K562 (cell line): ENCODE measurements around the gene POU2F3. TPM values are rescaled to one million over a fixed set of nuclear protein-coding genes. Genes with fewer than 3 reads are reported as not detected.

Experiments used
- ATAC-seq: fragments of 200-7000 bp; cut with Tn5 transposase; 3 replicates; pipeline ENCODE4 v1.9.1; 2020; ENCODE audit warnings: moderate library complexity
- BruUV-seq: library from RNA; stranded (reverse); fragments of 400-500 nt; replicated peaks from 2 replicates; lab custom pipeline; 2021; lab: Mats Ljungman, UMichigan
- CTCF ChIA-PET: fragments of 300-600 bp; formaldehyde crosslinking; extraction: SDS; loops from one replicate; lab custom pipeline; 2021; ENCODE audit warnings: low intra/inter-chr PET ratio; lab: Yijun Ruan, JAX
- POLR2A ChIA-PET: fragments of 300-600, 350-650 bp; sonication (Branson Sonifier 250); formaldehyde crosslinking; extraction: SDS; loops from one replicate; lab custom pipeline; 2021; ENCODE audit warnings: antibody characterized with exemption, inconsistent platforms; lab: Yijun Ruan, JAX
- DNase-seq, 4 experiments: peaks; one replicate each; pipeline versions ENCODE4 v3.0.0 to v3.0.0-alpha.2; 2011 to 2018; ENCODE audit warnings: low spot score in 3 of 4, mixed read lengths in 3 of 4; ENCODE audit errors: extremely low read depth in 1 of 4
- FAIRE-seq: peaks from 2 replicates; lab custom pipeline; 2011; peaks lifted over from hg19 to GRCh38; lab: Jason Lieb, UNC
- H2AFZ ChIP-seq: 2 replicates; pipeline ENCODE4 v1.6.0; 2011; ENCODE audit warnings: low read depth, low read length, control low read depth, inconsistent platforms
- H3K27ac ChIP-seq: fragments of 200-600 bp; 3 replicates; pipeline ENCODE4 v1.8.0; 2011; ENCODE audit warnings: low read depth, mild to moderate bottlenecking, control low read depth, inconsistent platforms, low read length, moderate library complexity, mixed read lengths; ENCODE audit errors: extremely low read depth
- H3K27me3 ChIP-seq, 2 experiments: fragments of 300-600 bp in 1 of 2; 2 replicates in 1 of 2; 3 replicates in 1 of 2; pipeline versions ENCODE4 v1.6.0 to v1.8.0; 2011; ENCODE audit warnings: inconsistent platforms in 2 of 2, low read length in 2 of 2, mild to moderate bottlenecking in 1 of 2, mixed read lengths in 1 of 2, moderate library complexity in 1 of 2; ENCODE audit not compliant: control insufficient read depth in 2 of 2, insufficient read depth in 2 of 2
- H3K36me3 ChIP-seq: fragments of 300-600 bp; 3 replicates; pipeline ENCODE4 v1.8.0; 2011; ENCODE audit warnings: mild to moderate bottlenecking, low read length, inconsistent platforms; ENCODE audit not compliant: control insufficient read depth, insufficient read depth
- H3K4me1 ChIP-seq, 2 experiments: fragments of 200-600 bp in 1 of 2; replicated peaks in 1 of 2; 2 replicates in 1 of 2; 3 replicates in 1 of 2; pipeline versions ENCODE4 v1.5.1 to v1.8.0; 2011; ENCODE audit warnings: inconsistent platforms in 2 of 2, low read length in 2 of 2, mild to moderate bottlenecking in 1 of 2, mixed read lengths in 1 of 2, moderate library complexity in 1 of 2; ENCODE audit not compliant: control insufficient read depth in 2 of 2, insufficient read depth in 2 of 2
- H3K4me2 ChIP-seq: 2 replicates; pipeline ENCODE4 v1.6.1; 2011; ENCODE audit warnings: low read length, control low read depth, inconsistent platforms, mixed read lengths; ENCODE audit not compliant: insufficient read depth
- H3K4me3 ChIP-seq: fragments of 200-600 bp; sonication (generic), shearing (Covaris generic); 2 replicates; pipeline ENCODE4 v1.5.1; 2016; ENCODE audit warnings: control low read depth, inconsistent platforms
- H3K79me2 ChIP-seq: fragments of 200-600 bp; 3 replicates; pipeline ENCODE4 v1.8.0; 2011; ENCODE audit warnings: low read length, inconsistent platforms; ENCODE audit not compliant: control insufficient read depth, insufficient read depth
- H3K9ac ChIP-seq, 2 experiments: 2 replicates each; pipeline versions ENCODE4 v1.6.0 to v1.6.1; 2011; ENCODE audit warnings: low read depth in 2 of 2, low read length in 2 of 2, control low read depth in 1 of 2, inconsistent platforms in 1 of 2, mild to moderate bottlenecking in 1 of 2, mixed read lengths in 1 of 2; ENCODE audit not compliant: insufficient read depth in 1 of 2
- H3K9me1 ChIP-seq: one replicate; pipeline ENCODE4 v1.6.0; 2011; ENCODE audit warnings: inconsistent platforms, mild to moderate bottlenecking, low read length, moderate library complexity; ENCODE audit not compliant: control insufficient read depth, insufficient read depth
- H3K9me3 ChIP-seq: replicated peaks from 2 replicates; pipeline ENCODE4 v1.5.1; 2011; ENCODE audit warnings: low read depth, low read length, inconsistent platforms; ENCODE audit not compliant: control insufficient read depth, insufficient read depth
- H4K20me1 ChIP-seq: replicated peaks from 2 replicates; pipeline ENCODE4 v1.6.1; 2011; ENCODE audit warnings: low read length, inconsistent platforms, mixed read lengths; ENCODE audit not compliant: control insufficient read depth, insufficient read depth
- ARID3A ChIP-seq: IDR thresholded peaks from 2 replicates; pipeline ENCODE4 v1.6.1; 2012; ENCODE audit warnings: low read depth, low read length, improper control_type of control experiment, borderline replicate concordance
- CHD4 ChIP-seq: fragments of 200-600 bp; sonication (generic); IDR thresholded peaks from 3 replicates; pipeline ENCODE4 v1.6.1; 2012; ENCODE audit warnings: low read depth, mild to moderate bottlenecking, mixed read lengths, low read length, inconsistent platforms; ENCODE audit not compliant: insufficient read depth, insufficient replicate concordance, poor library complexity, severe bottlenecking
- COPS2 ChIP-seq: fragments of 450-650 bp; conservative IDR thresholded peaks from 2 replicates; pipeline ENCODE4 v1.6.1; 2016; ENCODE audit warnings: mild to moderate bottlenecking, moderate library complexity
- EWSR1 ChIP-seq: fragments of 450-650 bp; IDR thresholded peaks from 2 replicates; pipeline ENCODE4 v1.6.1; 2018; ENCODE audit warnings: borderline replicate concordance, mild to moderate bottlenecking, low read depth, moderate library complexity; ENCODE audit not compliant: partially characterized antibody
- FOSL1 ChIP-seq: fragments of 200-800 bp; sonication (Bioruptor generic); conservative IDR thresholded peaks from 2 replicates; pipeline ENCODE4 v1.6.1; 2016; ENCODE audit warnings: missing genetic modification characterization, missing compliant biosample characterization
- MTA3 ChIP-seq: fragments of 450-650 bp; formaldehyde crosslinking; IDR thresholded peaks from 2 replicates; pipeline ENCODE4 v1.6.1; 2017; ENCODE audit warnings: mild to moderate bottlenecking, borderline replicate concordance
- RBM39 ChIP-seq: fragments of 200-400 bp; formaldehyde crosslinking; optimal IDR thresholded peaks from 2 replicates; pipeline ENCODE3; 2018; ENCODE audit warnings: low read depth, low read length
- SMAD3 ChIP-seq: fragments of 450-650 bp; formaldehyde crosslinking; conservative IDR thresholded peaks from 2 replicates; pipeline ENCODE4 v1.4.0; 2020; ENCODE audit warnings: mild to moderate bottlenecking
- ZC3H4 ChIP-seq: sonication (generic); formaldehyde crosslinking; IDR thresholded peaks from 2 replicates; pipeline ENCODE4 v1.9.0; 2021; ENCODE audit warnings: missing genetic modification reagents, borderline replicate concordance
- ZKSCAN1 ChIP-seq: fragments of 150-350 bp; IDR thresholded peaks from 2 replicates; pipeline ENCODE4 v1.6.1; 2016; ENCODE audit warnings: low read depth, low read length
- ZNF146 ChIP-seq: IDR thresholded peaks from one replicate; pipeline ENCODE4 v1.6.1; 2018; ENCODE audit warnings: missing compliant biosample characterization; ENCODE audit not compliant: unreplicated experiment
- ZNF197 ChIP-seq: fragments of 200-800 bp; sonication (Bioruptor generic); IDR thresholded peaks from 2 replicates; pipeline ENCODE4 v1.6.1; 2016; ENCODE audit warnings: low read depth, missing genetic modification characterization, missing compliant biosample characterization
- ZNF239 ChIP-seq: fragments of 250-450 bp; sonication (Bioruptor Pico); IDR thresholded peaks from 2 replicates; pipeline ENCODE4 v1.4.0; 2020; ENCODE audit warnings: mild to moderate bottlenecking
- WGBS: fragments of 100-300 bp; shearing (Covaris generic); methylation state at CpG from one replicate; pipeline ENCODE4 v1.1.6; 2016; ENCODE audit warnings: low coverage, mixed read lengths; ENCODE audit not compliant: insufficient coverage; ENCODE audit errors: missing lambda C conversion rate; 5-methylcytosine and 5-hydroxymethylcytosine counted together
- in situ Hi-C: fragments of 300-500 bp; cut with MboI; formaldehyde crosslinking; loops from 4 replicates; pipeline ENCODE4 v1.15.0; 2018; ENCODE audit warnings: inconsistent platforms, mixed read lengths
- intact Hi-C: fragments of 100-400 bp; cut with micrococcal nuclease; formaldehyde crosslinking; loops from 2 replicates; pipeline ENCODE4 v1.14.2; 2022
- polyA plus RNA-seq, 8 experiments: library from polyadenylated mRNA; depleted of rRNA in 4 of 8; stranded (reverse) in 5 of 8; unstranded in 3 of 8; fragments of >200 nt; fragmentation: Nextera tagmentation in 2 of 8; fragmentation: Illumina TruSeq in 1 of 8; extraction: Ambion mirVana in 2 of 8; extraction: Trizol in 1 of 8; gene quantifications; 2 replicates each; pipeline versions ENCODE4 v1.2.1 to v1.2.3, GENCODE V29; 2011 to 2014; ENCODE audit warnings: inconsistent platforms in 1 of 8, missing spikeins in 1 of 8
- total RNA-seq, 7 experiments: library from RNA; depleted of rRNA in 6 of 7; stranded (reverse); fragments of >200 nt in 6 of 7; fragmentation: Illumina TruSeq in 2 of 7; extraction: Trizol in 2 of 7; gene quantifications; 2 replicates each; pipeline versions ENCODE4 v1.2.1 to v1.2.3, GENCODE V29; 2011 to 2021; ENCODE audit warnings: low replicate concordance in 1 of 7
- TF ChIP-seq, protein P1 (sequence below): fragments of 450-650 bp; formaldehyde crosslinking; IDR thresholded peaks from 2 replicates; pipeline ENCODE4 v1.4.0; 2022; ENCODE audit warnings: missing genetic modification characterization
- TF ChIP-seq, protein P2 (sequence below): sonication (generic); IDR thresholded peaks from 2 replicates; pipeline ENCODE4 v1.6.1; 2016

Gene POU2F3
- total and polyA plus RNA-seq, 9 of the 15 experiments (the other 6 are each of a cell fraction or from before 2014, with no cell fraction given): not detected

DNA sequence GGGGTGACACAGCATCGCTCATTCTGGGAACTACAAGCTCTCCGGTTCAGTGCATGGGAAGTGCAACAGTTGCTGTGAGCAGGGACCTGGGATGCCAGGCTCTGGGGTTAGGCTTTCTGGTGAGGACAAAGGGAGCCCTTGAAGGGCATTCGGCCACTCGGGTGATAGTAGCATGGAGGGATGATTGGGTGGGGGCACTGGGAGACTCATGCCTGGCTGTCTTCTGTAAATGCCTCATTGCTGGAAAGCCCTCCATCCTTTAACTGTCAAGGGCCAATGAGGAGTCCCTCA lies 19.2 kb upstream of the POU2F3 start (continued):
- TF ChIP-seq ARID3A: no peak
- TF ChIP-seq, protein P1, sequence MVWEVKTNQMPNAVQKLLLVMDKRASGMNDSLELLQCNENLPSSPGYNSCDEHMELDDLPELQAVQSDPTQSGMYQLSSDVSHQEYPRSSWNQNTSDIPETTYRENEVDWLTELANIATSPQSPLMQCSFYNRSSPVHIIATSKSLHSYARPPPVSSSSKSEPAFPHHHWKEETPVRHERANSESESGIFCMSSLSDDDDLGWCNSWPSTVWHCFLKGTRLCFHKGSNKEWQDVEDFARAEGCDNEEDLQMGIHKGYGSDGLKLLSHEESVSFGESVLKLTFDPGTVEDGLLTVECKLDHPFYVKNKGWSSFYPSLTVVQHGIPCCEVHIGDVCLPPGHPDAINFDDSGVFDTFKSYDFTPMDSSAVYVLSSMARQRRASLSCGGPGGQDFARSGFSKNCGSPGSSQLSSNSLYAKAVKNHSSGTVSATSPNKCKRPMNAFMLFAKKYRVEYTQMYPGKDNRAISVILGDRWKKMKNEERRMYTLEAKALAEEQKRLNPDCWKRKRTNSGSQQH (CRISPR knock-in tag): no peak
- no peak for TF ChIP-seq EWSR1
- no peak for TF ChIP-seq COPS2
- TF ChIP-seq, all 486 proteins: peak for 0

DNA sequence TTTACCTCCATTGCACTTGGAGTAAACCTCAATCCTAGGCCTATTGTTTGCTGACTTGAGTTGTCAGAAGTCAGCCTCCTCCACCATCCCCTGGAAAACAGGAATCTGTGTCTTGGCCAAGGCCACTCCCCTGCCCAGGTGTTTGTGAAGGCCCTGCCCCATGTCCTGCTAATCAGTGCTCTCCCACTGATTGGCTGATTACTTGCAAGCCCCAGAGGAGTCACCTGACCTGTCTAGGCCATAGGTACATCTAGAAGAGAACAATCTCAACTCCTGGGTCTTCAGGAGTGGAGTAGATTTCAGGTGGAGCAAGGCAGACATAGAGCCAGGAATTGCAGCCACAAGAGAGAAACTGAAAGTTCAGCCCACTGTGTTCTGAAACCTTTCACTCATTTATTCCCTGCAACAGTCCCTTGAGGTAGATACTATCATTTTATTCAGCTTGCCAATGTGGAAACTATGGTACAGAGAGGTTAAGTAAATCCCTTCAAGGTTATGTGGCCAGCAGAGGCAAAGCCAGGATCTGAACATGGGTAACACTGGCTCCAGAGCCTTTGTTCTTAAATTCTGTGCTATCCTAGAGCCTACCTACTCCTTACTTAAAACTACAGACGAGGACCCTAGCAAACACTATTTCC lies 18.7 kb upstream of the POU2F3 start:
- no peaks in the 10 kb centered on the region for H3K9me3 ChIP-seq
- ATAC-seq (no peak), DNase-seq (no peak), FAIRE-seq (no peak)
- no peak overlapping the region for H2AFZ ChIP-seq
- no peaks in the 10 kb centered on the region; a peak in 1 of 5 replicates for H3K27me3 ChIP-seq
- peaks cover 5 to 16% of the 10 kb centered on the region in 2 experiments; a peak in 3 of 5 replicates for H3K4me1 ChIP-seq
- H3K4me2 ChIP-seq: no peak overlapping the region
- peaks cover 3% of the 10 kb centered on the region for H3K9me1 ChIP-seq
- ChIA-PET POLR2A (interaction anchor here (0.8 kb wide), 1 partner anchor 26 kb away, joined by 3 read pairs; no protein-coding TSS in a partner anchor), CTCF (no interaction called here)
- intact Hi-C loops (no loop called here), in situ Hi-C loops (no loop called here)
- 0 out of 3 replicates have a peak, but pooled peaks cover 2% of the 10 kb centered on the region for H3K36me3 ChIP-seq
- no peak overlapping the region for H3K9ac ChIP-seq
- no peak overlapping the region for H3K27ac ChIP-seq
- H4K20me1 ChIP-seq: peaks cover 34% of the 10 kb centered on the region; the same call in 1 of the 2 replicates
- no peaks in the 10 kb centered on the region for H3K79me2 ChIP-seq
- no peak overlapping the region for H3K4me3 ChIP-seq
- no TSS peak for BruUV-seq
- 11% methylated on average over 1 of the region's 1 CpG for WGBS
- TF ChIP-seq ZC3H4 (CRISPR knock-in tag): no peak
- TF ChIP-seq, protein P2, sequence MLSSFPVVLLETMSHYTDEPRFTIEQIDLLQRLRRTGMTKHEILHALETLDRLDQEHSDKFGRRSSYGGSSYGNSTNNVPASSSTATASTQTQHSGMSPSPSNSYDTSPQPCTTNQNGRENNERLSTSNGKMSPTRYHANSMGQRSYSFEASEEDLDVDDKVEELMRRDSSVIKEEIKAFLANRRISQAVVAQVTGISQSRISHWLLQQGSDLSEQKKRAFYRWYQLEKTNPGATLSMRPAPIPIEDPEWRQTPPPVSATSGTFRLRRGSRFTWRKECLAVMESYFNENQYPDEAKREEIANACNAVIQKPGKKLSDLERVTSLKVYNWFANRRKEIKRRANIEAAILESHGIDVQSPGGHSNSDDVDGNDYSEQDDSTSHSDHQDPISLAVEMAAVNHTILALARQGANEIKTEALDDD: no peak
- TF ChIP-seq FOSL1 (tag): no peak
- no peak for TF ChIP-seq ZKSCAN1
- TF ChIP-seq ZNF146: no peak
- no peak for TF ChIP-seq ZNF239 (CRISPR knock-in tag)
- no peak for TF ChIP-seq CHD4
- TF ChIP-seq SMAD3 (CRISPR knock-in tag): no peak
- no peak for TF ChIP-seq MTA3
- TF ChIP-seq RBM39: no peak
- TF ChIP-seq ZNF197 (CRISPR knock-in tag): no peak
